Osteocyte (in vitro differentiated cells): ENCODE results near the gene WRNIP1. TPM values are rescaled to one million over a fixed set of nuclear protein-coding genes. Genes with fewer than 3 reads are reported as not detected.

Experiments
- DNase-seq: peaks from one replicate; pipeline ENCODE4 v3.0.0; 2021; ENCODE audit warnings: mixed read lengths; ENCODE audit not compliant: unreplicated experiment; ENCODE audit errors: extremely low spot score
- H3K27ac Mint-ChIP-seq: one replicate; pipeline ENCODE4 v1.8.0; 2021; ENCODE audit warnings: mild to moderate bottlenecking, mixed read lengths; ENCODE audit not compliant: unreplicated experiment
- H3K27me3 Mint-ChIP-seq: one replicate; pipeline ENCODE4 v1.8.0; 2021; ENCODE audit warnings: mixed read lengths; ENCODE audit not compliant: unreplicated experiment
- H3K36me3 Mint-ChIP-seq: one replicate; pipeline ENCODE4 v1.8.0; 2021; ENCODE audit warnings: mixed read lengths; ENCODE audit not compliant: unreplicated experiment
- H3K4me1 Mint-ChIP-seq: one replicate; pipeline ENCODE4 v1.8.0; 2021; ENCODE audit warnings: mixed read lengths; ENCODE audit not compliant: unreplicated experiment
- H3K4me3 Mint-ChIP-seq: one replicate; pipeline ENCODE4 v1.8.0; 2021; ENCODE audit warnings: mild to moderate bottlenecking, moderate library complexity, mixed read lengths; ENCODE audit not compliant: unreplicated experiment
- H3K9me3 Mint-ChIP-seq: one replicate; pipeline ENCODE4 v1.8.0; 2021; ENCODE audit warnings: mixed read lengths; ENCODE audit not compliant: unreplicated experiment
- CTCF ChIP-seq: fragments of 200-600 bp; sonication (generic); IDR thresholded peaks from 2 replicates; pipeline ENCODE4 v1.5.0; 2021; ENCODE audit warnings: antibody characterized with exemption, mild to moderate bottlenecking, moderate library complexity
- total RNA-seq: library from RNA; stranded (reverse); gene quantifications from 2 replicates; pipeline ENCODE4 v1.2.1, GENCODE V29; 2021

The WRNIP1 gene
- total RNA-seq, 1 donor from 2014 or later, result 35.9 TPM

- H3K27ac Mint-ChIP-seq, result no peak overlapping the region
- no peaks in the 10 kb centered on the region for H3K36me3 Mint-ChIP-seq
- H3K9me3 Mint-ChIP-seq, result no peaks in the 10 kb centered on the region
- no peak for DNase-seq
- no peak for TF ChIP-seq CTCF
- H3K4me1 Mint-ChIP-seq, result peaks cover 3% of the 10 kb centered on the region
- H3K4me3 Mint-ChIP-seq, result no peak overlapping the region
- no peaks in the 10 kb centered on the region for H3K27me3 Mint-ChIP-seq
Observed at GRCh38 chr6:2807342-2808090, 42.3 kb downstream of the WRNIP1 start.

GRCh38 chr6:2809015-2809414, 43.8 kb downstream of the WRNIP1 start:
- peaks cover 3% of the 10 kb centered on the region for H3K4me1 Mint-ChIP-seq
- no peak overlapping the region for H3K27ac Mint-ChIP-seq
- no peak for TF ChIP-seq CTCF
- no peaks in the 10 kb centered on the region for H3K27me3 Mint-ChIP-seq
- no peak for DNase-seq
- H3K9me3 Mint-ChIP-seq, result no peaks in the 10 kb centered on the region
- H3K4me3 Mint-ChIP-seq, result no peak overlapping the region
- H3K36me3 Mint-ChIP-seq, result no peaks in the 10 kb centered on the region

GRCh38 chr6:2810092-2810671, 45.0 kb downstream of the WRNIP1 start:
- Mint-ChIP-seq H3K4me3 (no peak overlapping the region), H3K4me1 (peaks cover 3% of the 10 kb centered on the region), H3K27ac (no peak overlapping the region), H3K36me3 (no peaks in the 10 kb centered on the region), H3K27me3 (no peaks in the 10 kb centered on the region), H3K9me3 (no peaks in the 10 kb centered on the region)
- no peak for DNase-seq
- TF ChIP-seq CTCF, result no peak

- H3K27me3 Mint-ChIP-seq, result no peaks in the 10 kb centered on the region
- no peak overlapping the region for H3K27ac Mint-ChIP-seq
- H3K4me1 Mint-ChIP-seq, result peaks cover 6% of the 10 kb centered on the region
- H3K4me3 Mint-ChIP-seq, result no peak overlapping the region
- peaks cover 3% of the 10 kb centered on the region for H3K36me3 Mint-ChIP-seq
- peaks cover 11% of the 10 kb centered on the region for H3K9me3 Mint-ChIP-seq
- DNase-seq, result no peak
- TF ChIP-seq CTCF, result no peak
Observed at GRCh38 chr6:2812695-2813094, 47.5 kb downstream of the WRNIP1 start.

- no peak for TF ChIP-seq CTCF
- Mint-ChIP-seq H3K9me3 (peaks cover 11% of the 10 kb centered on the region), H3K4me3 (no peak overlapping the region), H3K4me1 (peaks cover 25% of the 10 kb centered on the region), H3K36me3 (peaks cover 3% of the 10 kb centered on the region), H3K27ac (no peak overlapping the region), H3K27me3 (no peaks in the 10 kb centered on the region)
- no peak for DNase-seq
Observed at GRCh38 chr6:2816158-2816557, 51.0 kb downstream of the WRNIP1 start.
